Stimulated activated CD8-positive, alpha-beta memory T cell treated with anti-CD3 and anti-CD28 coated beads, Interleukin-4, amount 100 ng/mL, for 48 hours (primary cell): ENCODE results near the gene TFPI.
A peak's percentile ranks its signal among the peaks of the same experiment; 100 is the strongest.

ENCODE experiments used
- DNase-seq: peaks from one replicate; pipeline ENCODE4 v3.0.0-alpha.2; 2020

The TFPI gene

DNA sequence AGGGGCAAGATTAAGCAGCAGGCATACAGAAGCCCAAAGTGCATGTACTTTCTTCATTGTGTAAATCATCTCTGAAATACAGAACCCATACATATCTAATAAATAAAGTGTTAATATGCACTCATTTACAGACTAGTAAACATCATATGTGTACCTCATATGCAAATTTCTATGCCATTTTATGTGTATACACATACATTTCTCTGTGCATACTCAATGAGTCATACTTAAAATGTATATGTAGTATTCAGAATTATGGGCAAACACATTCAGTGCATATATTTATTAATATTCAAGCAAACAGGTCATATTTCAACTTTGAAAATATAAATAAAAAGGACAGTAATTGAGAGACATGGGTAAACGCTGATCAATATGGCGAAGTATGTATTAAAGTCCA is 50.5 kb downstream of the TFPI start:
- no peak for DNase-seq

DNA sequence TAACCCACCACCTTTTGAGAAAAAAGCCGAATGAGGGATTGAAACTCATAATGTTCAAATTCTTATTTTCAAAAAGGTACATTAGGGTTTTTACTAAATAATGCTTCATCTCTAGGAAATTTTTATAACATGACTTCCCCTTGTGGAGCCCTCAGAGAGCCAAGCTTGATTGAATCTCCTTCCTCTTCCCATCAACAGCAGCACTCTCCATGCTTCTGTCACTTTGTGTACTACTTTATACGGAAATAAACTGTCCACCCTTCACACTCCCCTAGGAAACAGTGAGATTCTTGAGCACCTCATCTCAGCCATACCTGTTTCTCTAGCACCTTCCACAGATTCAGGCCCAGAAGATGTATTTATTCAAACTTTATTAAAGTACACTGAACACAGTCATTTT is 51.8 kb downstream of the TFPI start:
- DNase-seq: no peak

DNA sequence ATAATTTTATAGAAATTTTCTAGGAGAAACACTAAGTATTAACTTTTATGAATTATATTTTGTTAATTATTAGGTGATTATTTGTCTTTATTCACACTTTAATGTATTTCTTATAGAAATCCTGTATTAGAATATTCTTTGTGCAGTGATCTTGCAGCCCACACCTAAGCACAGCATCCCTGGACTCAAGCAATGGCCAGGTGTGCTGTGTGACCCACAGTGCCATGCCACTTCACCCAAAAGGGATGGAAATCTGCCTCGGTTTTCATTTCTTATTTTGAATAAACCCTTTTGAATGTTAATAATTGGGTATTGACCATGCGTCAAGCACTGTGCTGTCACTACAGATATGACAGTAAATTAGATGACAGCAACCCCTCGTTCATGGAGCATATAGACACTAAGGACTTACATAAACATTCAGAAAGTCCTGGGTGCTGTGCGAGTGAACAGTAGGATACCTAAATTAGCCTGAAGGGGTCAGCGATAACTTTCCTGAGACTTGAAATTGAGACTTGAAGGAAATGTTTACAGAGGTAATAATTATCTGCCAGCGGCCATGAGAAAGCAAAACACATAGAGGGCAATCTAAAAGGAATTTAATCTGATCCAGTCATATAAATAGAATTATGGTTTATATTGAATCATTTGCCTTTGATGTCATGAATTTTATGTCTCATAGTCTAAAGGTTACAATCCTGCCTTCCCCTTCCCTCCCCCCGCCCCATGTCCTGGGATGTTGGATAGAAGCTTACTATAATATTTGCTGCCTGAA is 53.5 kb downstream of the TFPI start:
- DNase-seq: no peak

DNA sequence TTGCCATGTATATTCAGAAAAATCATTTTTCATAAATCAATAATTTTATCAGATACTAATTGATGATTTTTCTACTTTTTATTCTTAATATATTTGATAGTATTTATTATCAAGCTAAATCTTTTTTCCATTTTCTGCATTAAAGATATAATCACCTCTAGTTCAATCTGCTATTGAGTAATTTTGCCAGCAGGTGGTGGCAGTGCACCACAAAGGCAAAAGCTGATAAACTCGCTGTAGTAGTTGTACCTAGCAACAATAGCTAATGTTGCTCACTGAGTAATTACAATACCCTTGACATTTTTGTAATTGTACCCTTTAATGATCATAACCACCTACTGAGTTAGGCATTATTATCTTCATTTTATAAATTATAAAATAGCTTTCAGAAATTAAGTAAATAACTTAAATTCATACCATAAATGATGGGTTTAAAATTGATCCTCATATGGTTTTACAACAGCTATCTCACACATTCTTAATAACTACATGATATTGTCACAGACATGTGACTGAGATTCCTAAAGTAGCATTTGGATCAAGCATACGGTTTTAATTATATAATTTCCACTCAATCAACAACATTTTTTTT is 54.2 kb downstream of the TFPI start:
- peak; percentile 60 for DNase-seq

DNA sequence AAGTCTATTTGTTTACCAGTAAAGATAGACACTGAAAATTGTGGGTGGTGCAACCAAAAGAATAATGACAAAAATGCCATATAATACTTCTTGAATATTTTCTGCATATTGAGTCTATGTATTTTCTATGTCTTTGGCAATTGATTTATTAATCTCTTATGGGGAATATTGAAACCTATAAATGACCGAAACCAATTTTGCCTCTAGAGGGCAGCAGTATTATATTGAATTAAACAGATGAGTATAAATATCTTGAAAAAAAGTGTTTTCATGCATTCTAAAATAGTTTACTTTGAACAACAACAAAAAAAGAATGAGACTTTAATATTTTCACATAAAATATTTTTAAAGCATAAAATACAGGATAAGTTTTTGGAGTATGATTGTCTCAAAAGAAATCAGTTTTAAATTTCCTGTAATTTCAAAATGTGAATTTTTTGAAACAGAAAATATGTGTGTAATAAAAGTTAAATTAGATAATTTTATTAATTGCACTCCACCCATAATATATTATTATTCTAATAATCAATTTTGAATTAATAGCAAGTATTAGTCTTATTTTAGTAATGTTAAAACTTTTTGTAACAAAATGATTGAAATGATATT is 56.3 kb downstream of the TFPI start:
- no peak for DNase-seq

DNA sequence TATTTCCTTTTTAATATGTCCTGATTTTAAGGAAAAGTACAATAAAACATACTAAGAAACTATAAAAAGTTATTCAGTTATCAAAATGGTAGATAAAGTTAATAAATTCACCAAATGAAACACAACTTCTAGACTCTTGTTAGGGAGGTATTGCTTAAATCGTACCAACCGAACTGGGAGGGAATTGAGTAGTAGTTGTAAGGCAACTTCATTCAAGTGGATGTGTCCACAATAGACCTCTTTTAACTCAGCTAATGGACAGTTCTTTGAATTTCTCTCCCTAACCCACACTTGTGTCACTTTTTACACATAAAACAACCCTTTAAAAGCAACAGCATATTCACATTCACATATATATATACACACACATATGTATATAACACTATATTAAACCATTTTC is 57.1 kb downstream of the TFPI start:
- no peak for DNase-seq

DNA sequence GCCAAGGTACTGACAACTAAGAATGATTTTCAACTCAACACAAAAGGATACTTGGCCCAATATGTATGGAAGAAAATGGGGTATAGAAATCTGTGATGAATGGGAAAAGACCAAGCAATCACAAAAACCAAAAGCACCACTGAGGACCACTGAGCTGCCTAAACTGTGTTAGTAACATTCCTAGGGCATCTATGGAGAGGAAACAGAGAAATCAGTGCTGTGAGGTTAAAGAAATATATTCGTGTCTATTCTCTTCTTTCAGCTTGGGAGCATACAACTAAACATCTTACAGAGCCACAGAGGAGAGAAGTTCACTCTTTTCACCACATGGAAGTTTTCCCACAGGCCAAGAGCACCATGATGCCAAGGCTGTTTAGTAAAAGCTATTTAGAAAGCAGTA is 58.9 kb downstream of the TFPI start:
- DNase-seq: no peak

DNA sequence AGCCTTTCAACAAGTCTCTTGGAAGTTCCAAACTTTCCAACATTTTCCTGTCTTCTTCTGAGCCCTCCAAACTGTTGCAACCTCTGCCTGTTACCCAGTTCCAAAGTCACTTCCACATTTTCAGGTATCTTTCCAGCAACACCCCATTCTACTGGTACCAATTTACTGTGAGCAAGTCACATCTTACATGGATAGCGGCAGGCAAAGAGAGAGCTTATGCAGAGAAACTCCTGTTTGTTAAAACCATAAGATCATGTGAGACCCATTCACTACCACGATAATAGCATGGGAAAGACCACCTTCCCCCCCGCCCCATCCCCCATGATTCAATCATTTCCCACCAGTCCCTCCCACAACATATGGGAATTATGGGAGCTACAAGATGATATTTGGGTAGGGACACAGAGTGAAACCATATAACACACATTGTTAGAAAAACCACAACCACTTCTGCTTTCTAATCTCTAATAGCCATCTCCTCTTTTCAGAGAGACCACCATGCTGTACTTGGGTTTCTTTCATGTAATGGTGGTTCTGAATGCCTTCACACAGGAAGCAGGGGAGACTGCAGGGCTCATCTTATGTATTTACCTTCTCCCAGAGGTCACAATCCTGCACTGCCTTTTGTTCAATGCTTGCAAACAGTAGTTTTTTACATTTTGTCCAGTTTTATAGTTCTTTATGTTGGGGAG is 60.2 kb downstream of the TFPI start:
- no peak for DNase-seq

DNA sequence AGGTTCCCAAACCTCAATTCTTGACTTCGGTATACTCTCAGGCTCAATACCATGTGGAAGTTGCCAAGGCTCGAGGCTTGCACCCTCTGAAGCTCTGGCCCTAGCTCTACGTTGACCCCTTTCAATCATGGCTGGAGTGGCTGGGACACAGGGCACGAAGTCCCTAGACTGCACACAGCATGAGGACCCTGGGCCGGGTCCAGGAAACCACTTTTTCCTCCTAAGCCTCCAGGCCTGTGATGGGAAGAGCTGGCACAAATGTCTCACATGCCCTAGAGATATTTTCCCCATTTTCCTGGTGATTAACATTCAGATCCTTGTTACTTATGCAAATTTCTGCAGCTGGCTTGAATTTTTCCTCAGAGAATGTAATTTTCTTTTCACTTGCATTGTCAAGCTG is 61.1 kb downstream of the TFPI start:
- no peak for DNase-seq

DNA sequence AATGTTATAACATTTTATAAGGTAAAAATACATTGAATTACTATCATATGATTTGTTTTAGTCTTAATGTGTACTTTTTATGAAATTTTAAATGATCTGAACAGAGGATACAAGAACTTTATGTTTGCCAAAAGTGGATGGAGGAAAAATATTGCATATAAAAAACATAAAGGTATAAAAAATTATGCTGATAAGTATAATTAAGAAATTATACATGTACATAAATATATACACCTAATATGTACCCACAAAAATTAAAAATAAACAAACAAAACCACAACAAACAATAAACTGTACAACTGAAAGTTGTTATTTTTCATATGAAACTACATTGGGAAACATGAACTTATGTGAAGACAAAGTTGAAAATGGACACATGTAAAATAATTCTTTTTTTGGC is 68.0 kb downstream of the TFPI start:
- DNase-seq: no peak

DNA sequence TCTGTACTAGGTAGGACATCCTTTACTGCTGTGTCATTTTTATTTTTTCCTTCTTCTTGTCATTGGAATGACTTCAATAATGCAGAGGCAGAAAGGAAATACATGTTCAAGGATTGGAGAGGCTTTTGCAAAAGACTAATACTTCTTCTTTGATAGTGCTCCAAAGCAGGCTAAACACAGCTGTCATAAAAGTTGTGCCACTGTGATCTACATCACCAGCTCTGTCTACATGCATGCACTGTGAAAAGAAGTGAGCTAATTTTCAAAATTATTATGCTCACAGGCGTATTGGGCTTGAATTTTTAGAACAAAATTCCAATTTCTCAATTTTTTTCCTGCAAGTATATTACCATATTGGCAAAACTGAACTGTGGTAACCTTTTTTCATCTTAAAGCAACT is 68.7 kb downstream of the TFPI start:
- DNase-seq: no peak

DNA sequence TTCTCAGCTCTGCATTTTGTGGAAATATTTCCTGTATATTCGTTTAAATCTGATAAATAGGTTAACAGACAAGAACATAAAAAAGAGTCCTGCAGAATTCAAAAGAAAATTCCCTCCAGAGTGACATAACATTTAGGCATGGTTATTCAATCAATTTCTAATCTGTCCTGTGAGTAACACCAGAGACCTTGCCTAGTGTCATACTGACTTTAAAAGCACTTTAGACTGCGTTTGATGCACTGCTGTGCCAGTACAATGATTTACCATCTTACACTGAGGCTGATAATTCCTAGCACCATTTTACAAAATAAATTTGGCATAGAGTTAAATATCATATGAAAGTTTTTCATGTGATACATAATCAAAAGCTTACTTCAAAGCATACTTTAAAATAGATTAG is 70.7 kb downstream of the TFPI start:
- DNase-seq: no peak

DNA sequence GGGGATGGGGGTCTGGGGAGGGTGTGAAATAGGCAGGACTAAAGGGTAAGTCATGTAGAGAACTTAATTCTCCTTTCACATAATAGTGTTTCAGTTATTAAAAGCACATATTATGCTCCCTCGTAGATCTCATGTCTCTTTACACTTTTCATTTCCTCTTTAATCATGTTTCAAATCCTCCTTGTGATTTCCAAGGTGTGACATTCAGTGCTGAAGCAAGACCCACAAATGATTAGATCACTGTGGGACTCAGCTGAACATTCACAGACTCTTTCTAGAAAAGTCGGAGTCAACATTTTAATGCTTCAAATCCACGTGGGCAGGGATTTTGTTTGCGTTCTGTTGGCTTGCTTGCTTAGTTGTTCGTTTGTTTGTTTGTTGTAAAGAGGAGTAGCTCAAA is 71.4 kb downstream of the TFPI start:
- no peak for DNase-seq

DNA sequence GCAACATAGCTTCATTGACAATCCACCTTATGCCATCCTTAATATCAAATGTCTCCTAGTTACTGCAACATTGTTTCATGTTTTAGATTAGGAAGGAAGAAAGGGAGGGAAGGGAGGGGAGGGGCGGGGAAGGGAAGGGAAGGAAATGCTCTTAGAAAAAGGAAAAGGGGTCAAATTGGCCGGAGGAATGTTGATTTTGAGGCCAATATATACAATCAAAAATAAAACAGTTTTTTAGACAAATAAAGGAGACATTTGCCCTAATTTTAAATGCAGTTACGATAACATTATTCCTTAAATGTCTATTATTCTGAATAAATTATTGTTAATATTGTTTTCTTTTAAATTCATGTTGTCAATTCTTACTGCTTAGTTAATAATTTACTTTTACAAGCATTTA is 72.7 kb downstream of the TFPI start:
- DNase-seq: no peak

DNA sequence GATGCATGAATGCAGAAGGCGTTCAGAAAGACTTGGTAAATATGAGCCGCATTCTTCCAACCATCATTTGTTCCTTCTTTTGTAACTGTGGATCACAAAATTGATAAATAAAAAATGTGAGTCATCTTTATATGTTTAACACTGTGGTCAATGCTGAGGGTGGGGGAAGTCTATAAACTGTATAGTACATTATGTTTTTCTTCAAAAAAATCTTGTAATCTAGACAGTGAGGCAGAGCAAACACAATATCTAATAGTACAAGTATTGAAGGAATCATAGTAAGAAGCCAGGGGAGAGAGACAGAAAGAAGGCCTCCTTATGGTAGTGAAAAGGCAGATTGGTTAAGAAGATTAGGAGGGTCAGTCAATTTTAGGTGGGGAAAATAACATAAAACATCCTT is 75.5 kb downstream of the TFPI start:
- DNase-seq: no peak

DNA sequence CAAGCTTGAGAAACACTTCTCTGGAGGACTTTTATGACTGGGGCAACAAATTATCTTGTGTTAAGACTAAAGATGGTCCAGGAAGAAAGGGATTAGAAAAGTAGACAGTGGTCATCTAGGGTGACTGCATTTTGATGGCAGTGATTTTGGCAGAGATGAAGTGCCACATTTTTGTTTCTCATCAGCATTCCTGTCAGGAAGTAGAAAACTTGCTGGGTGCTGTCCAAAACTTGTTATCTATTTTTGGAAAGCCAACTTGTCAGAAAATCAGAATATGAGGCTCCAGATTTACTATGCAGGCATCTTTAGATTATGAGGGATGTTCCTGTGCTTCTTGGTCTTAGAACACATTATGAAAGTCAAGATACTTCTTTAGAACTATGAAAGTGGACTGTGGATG is 77.2 kb downstream of the TFPI start:
- DNase-seq: no peak

DNA sequence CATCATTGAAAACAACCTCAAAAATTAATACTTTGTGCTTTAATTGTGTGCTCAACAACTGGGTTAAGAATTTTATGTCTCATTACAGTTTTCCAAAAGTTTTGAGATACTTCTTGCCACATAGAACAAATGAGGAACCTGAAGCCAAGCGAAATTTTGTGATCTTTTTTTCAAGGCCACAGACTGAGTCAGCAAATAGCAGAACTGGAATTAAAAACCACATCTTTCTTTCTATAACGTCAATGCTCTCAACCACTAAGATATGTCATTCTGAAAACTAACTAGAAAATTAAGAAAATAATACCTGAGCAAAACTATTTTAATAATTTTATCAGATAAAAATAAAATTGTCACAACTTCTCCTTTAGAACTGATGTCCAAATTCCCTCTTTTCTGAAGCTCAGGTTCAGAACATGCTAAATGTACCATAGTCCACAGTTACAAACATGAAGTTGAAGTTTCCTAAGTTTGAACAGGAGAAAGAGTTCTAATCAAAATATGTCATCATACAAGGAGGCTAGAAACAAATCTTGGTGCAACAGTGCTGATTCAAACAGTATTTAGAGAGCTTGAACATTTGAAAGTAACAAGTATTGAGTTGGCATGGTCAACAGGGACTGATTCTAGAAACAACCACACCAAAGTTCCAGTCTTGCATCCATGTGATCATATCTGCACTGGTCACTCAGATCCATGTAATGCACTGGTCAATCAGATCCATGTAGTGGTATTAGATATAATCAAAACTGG is 78.6 kb downstream of the TFPI start:
- no peak for DNase-seq

DNA sequence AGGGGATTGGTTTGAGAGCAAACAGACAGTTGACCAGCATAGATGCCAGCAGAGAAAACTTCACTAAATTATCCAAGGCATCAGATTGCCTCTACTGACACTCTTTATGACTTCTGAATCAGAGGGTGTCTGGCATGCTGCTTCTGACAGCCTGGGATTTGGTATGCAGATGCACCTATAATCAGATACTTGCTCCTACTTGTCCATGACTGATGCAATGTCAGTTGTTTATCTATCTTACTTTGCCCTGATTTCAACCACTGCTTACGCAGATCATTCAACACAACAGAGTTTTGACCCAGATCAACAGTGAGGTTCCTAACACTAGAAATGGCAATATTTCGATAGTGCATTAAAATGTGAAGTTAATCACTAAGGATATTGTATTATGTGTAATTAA is 83.5 kb downstream of the TFPI start:
- DNase-seq: no peak

DNA sequence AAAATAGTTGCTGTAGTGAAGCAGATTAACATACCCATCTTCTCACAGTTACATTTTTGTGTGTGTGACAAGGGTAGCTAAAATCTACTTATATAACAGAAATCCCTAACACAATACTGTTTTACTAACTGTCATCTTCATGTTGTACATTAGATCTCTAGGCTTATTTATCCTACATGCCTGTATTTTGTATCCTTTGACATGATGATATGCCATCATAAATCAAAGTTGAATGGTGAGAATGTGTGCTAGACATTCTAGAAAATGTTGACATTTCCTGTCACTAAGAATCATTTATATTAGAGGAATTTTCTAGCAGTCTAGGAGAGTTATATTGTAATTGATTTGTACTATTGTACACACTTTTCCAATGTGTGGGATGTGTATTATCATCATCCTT is 84.7 kb downstream of the TFPI start:
- no peak for DNase-seq

DNA sequence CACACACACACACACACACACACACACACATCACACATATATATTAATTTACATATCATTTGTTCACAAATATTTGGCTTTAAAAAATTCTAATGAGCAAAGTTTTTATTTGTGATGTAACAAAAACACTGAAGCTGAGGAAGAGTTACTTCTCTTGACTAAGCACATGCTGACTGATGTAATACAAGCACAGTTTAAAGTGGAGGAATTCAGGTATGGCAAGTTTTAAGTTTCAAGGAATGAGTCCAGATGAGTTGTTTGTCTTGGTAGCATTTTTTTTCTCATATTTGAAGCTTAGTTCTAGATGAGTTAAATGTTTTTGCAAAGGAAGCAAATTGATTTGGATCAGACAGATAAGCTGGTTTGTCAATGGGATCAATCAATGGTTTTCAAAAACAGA is 86.0 kb downstream of the TFPI start:
- DNase-seq: no peak

DNA sequence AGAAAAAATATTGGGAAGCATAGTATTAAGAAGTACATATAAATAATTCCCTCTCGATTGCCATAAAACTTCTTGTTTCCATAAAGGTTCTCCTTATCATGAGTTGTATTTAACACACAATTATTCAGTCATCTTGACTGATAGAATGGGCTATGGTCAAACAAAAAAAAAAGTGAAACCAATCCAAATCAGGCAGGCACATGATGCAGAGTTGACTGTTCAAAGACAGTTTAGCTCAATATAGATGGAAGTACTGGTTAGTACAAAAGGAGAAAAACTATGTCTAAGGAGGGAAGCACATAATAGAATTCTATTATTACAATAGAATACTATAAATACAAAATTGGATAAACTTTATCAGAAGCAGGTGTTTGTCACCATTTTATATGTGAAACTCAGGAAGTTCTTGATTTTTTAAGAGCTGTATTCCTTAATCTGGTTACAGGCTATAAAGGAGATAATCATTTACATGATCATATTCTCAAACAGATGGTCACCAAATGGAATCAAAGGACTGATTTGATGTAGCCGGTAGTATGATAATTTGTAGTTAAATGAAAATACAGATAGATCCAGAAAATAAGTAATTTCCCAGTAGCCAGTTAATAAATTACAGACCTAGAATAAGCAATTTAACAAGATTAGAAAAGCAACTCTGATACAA is 88.0 kb downstream of the TFPI start:
- no peak for DNase-seq

DNA sequence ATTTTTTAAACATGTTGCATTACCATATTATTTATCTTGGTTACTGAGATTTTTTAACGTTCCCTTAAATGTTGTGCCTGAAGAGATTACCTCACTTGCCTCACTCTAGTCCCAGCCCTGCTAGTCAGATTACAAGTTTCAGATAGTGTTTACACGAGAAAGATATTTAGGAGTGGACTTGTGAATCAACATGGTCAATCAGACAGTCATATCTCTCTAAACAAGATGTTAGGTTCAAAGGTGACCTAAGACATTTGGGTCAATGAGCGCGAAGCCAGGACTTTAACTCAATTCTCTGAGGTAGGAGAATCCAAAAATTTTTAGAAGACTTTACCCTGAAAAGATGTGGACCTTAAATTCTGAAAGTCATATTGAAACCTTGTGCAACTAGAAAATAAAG is 91.4 kb downstream of the TFPI start:
- DNase-seq: no peak
